Activated B cell treated with CpG ODN at 0.5 μM for 24 hours (primary cell): Measurements from ENCODE around the gene TBC1D14. TPM values are rescaled to one million over a fixed set of nuclear protein-coding genes. Genes with fewer than 3 reads are reported as not detected.

Experiments
- ATAC-seq: fragments of 200-7000 bp; cut with Tn5 transposase; one replicate; pipeline ENCODE4 v1.10.0; 2021; ENCODE audit warnings: low read depth, mild to moderate bottlenecking, moderate library complexity
- CTCF ChIA-PET: fragments of 350-600 bp; sonication (Branson Sonifier 250); formaldehyde crosslinking; loops from one replicate; lab custom pipeline; 2021; ENCODE audit warnings: antibody characterized with exemption; lab: Charles Lee
- POLR2A ChIA-PET: fragments of 350-600 bp; sonication (Branson Sonifier 250); formaldehyde crosslinking; loops from one replicate; lab custom pipeline; 2021; ENCODE audit warnings: antibody characterized with exemption; lab: Charles Lee
- DNase-seq: peaks from one replicate; pipeline ENCODE4 v3.0.0; 2022
- H3K27ac Mint-ChIP-seq: one replicate; pipeline ENCODE4 v1.8.0; 2020; ENCODE audit warnings: mixed read lengths
- H3K27me3 Mint-ChIP-seq: one replicate; pipeline ENCODE4 v1.8.0; 2021; ENCODE audit warnings: mixed read lengths
- H3K36me3 Mint-ChIP-seq: one replicate; pipeline ENCODE4 v1.8.0; 2021; ENCODE audit warnings: low read depth, mixed read lengths
- H3K4me1 Mint-ChIP-seq: one replicate; pipeline ENCODE4 v1.8.0; 2021; ENCODE audit warnings: mixed read lengths
- H3K4me3 Mint-ChIP-seq: one replicate; pipeline ENCODE4 v1.8.0; 2020; ENCODE audit warnings: mild to moderate bottlenecking, mixed read lengths
- H3K9me3 Mint-ChIP-seq: one replicate; pipeline ENCODE4 v1.8.0; 2020; ENCODE audit warnings: mixed read lengths
- CTCF ChIP-seq: fragments of 200-600 bp; IDR thresholded peaks from one replicate; pipeline ENCODE4 v1.8.0; 2022; ENCODE audit warnings: antibody characterized with exemption, mild to moderate bottlenecking
- intact Hi-C: fragments of 100-400 bp; cut with micrococcal nuclease; formaldehyde crosslinking; loops from one replicate; pipeline ENCODE4 v1.15.1; 2024
- total RNA-seq: library from RNA; stranded (reverse); gene quantifications from 2 replicates; pipeline ENCODE4 v1.2.3, GENCODE V29; 2022

The TBC1D14 gene
- total RNA-seq, 1 donor from 2014 or later, result 35.1 TPM

- no peak for TF ChIP-seq CTCF
- H3K4me3 Mint-ChIP-seq, result no peak overlapping the region
- H3K36me3 Mint-ChIP-seq, result peaks cover 73% of the 10 kb centered on the region
- DNase-seq (no peak), ATAC-seq (no peak)
- intact Hi-C loops, result no loop called here
- H3K27ac Mint-ChIP-seq, result no peak overlapping the region
- CTCF ChIA-PET, result no interaction called here
- POLR2A ChIA-PET, result no interaction called here
- peaks cover 2% of the 10 kb centered on the region for H3K4me1 Mint-ChIP-seq
- H3K27me3 Mint-ChIP-seq, result no peaks in the 10 kb centered on the region
- no peaks in the 10 kb centered on the region for H3K9me3 Mint-ChIP-seq
These were observed 119.6 kb downstream of the TBC1D14 start for GRCh38 chr4:7029212-7029611.

GRCh38 chr4:7029921-7030320 is 120.3 kb downstream of the TBC1D14 start:
- H3K4me3 Mint-ChIP-seq, result no peak overlapping the region
- no peak for TF ChIP-seq CTCF
- no peak overlapping the region for H3K27ac Mint-ChIP-seq
- CTCF ChIA-PET, result no interaction called here
- H3K4me1 Mint-ChIP-seq, result peaks cover 2% of the 10 kb centered on the region
- no peaks in the 10 kb centered on the region for H3K9me3 Mint-ChIP-seq
- peaks cover 66% of the 10 kb centered on the region for H3K36me3 Mint-ChIP-seq
- intact Hi-C loops, result no loop called here
- H3K27me3 Mint-ChIP-seq, result no peaks in the 10 kb centered on the region
- ATAC-seq (no peak), DNase-seq (no peak)
- POLR2A ChIA-PET, result no interaction called here

- intact Hi-C loops, result no loop called here
- TF ChIP-seq CTCF, result no peak
- H3K4me3 Mint-ChIP-seq, result no peak overlapping the region
- H3K27me3 Mint-ChIP-seq, result no peaks in the 10 kb centered on the region
- DNase-seq, result no peak
- CTCF ChIA-PET, result no interaction called here
- peaks cover 60% of the 10 kb centered on the region for H3K36me3 Mint-ChIP-seq
- POLR2A ChIA-PET, result no interaction called here
- H3K27ac Mint-ChIP-seq, result no peak overlapping the region
- ATAC-seq, result no peak
- H3K4me1 Mint-ChIP-seq, result peaks cover 2% of the 10 kb centered on the region
- H3K9me3 Mint-ChIP-seq, result no peaks in the 10 kb centered on the region
These were observed 121.2 kb downstream of the TBC1D14 start for GRCh38 chr4:7030856-7031255.

GRCh38 chr4:7031558-7032449 is 122.2 kb downstream of the TBC1D14 start:
- Mint-ChIP-seq H3K4me3 (no peak overlapping the region), H3K36me3 (peaks cover 50% of the 10 kb centered on the region), H3K27ac (no peak overlapping the region), H3K27me3 (no peaks in the 10 kb centered on the region), H3K9me3 (no peaks in the 10 kb centered on the region), H3K4me1 (peaks cover 2% of the 10 kb centered on the region)
- ChIA-PET POLR2A (no interaction called here), CTCF (no interaction called here)
- intact Hi-C loops, result no loop called here
- DNase-seq (no peak), ATAC-seq (no peak)
- TF ChIP-seq CTCF, result no peak

GRCh38 chr4:7032596-7032995 is 123.0 kb downstream of the TBC1D14 start:
- DNase-seq (no peak), ATAC-seq (no peak)
- intact Hi-C loops, result no loop called here
- H3K27ac Mint-ChIP-seq, result no peak overlapping the region
- H3K4me3 Mint-ChIP-seq, result no peak overlapping the region
- H3K36me3 Mint-ChIP-seq, result peaks cover 44% of the 10 kb centered on the region
- peaks cover 2% of the 10 kb centered on the region for H3K4me1 Mint-ChIP-seq
- ChIA-PET CTCF (no interaction called here), POLR2A (no interaction called here)
- H3K27me3 Mint-ChIP-seq, result no peaks in the 10 kb centered on the region
- no peaks in the 10 kb centered on the region for H3K9me3 Mint-ChIP-seq
- no peak for TF ChIP-seq CTCF
